GM21737 (cell line): ENCODE results near the gene PLXNB1.
"Not testable (repeated sequence)": the region's sequence is repeated elsewhere in the genome, so short reads cannot be mapped to it uniquely, and the experiment has no call there.

ENCODE experiments used
- ATAC-seq: cut with Tn5 transposase; IDR thresholded peaks from one replicate; pipeline ENCODE4 v1.9.1; 2021; ENCODE audit warnings: mild to moderate bottlenecking, moderate library complexity; ENCODE audit not compliant: unreplicated experiment

PLXNB1 gene

DNA sequence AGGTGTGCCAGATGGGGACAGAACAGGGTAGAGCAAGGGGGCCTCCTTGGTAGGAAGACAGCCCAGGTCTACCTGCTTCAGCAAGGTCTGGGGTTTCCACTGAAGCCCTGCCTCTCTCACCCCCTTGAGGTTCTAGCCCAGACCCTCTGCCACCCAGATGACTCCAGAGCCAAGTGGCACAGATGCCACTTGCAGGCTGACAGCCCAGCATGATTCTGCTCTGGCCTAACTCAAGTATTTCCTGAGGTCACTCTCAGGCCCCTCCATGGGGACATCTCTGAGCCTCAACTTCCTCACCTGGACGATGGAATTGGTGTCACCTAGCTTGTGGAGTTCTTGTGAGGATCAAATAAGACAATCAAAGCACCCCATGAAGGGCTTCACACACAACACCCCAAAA is 23.9 kb downstream of the PLXNB1 start:
- no peak for ATAC-seq

DNA sequence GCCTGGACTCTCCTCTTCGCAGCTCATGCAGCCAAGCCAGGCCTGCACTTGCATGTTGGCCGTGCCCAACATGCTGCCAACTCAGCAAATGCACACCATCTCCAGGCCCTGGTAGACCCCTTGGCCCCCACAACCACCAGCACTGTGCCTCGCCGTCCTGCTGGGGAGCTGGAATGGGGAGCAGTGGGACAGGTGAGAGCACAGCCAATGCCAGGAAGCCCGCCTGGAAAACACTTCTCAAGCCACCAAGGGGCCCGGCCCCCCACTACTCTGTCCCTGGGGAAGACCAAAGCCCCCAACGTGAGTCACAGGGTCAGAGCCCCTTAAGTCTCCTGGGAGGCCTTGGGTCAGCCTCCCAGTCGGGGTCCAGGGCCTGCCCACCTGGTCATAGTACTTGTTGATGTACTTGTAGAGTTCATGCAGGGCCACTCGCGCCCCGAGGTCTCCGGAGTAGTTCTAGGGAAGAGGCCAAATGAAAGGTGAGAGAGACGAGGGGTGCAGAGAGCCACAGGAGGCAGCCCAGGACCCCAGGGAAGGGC is 24.5 kb downstream of the PLXNB1 start:
- ATAC-seq: no peak

DNA sequence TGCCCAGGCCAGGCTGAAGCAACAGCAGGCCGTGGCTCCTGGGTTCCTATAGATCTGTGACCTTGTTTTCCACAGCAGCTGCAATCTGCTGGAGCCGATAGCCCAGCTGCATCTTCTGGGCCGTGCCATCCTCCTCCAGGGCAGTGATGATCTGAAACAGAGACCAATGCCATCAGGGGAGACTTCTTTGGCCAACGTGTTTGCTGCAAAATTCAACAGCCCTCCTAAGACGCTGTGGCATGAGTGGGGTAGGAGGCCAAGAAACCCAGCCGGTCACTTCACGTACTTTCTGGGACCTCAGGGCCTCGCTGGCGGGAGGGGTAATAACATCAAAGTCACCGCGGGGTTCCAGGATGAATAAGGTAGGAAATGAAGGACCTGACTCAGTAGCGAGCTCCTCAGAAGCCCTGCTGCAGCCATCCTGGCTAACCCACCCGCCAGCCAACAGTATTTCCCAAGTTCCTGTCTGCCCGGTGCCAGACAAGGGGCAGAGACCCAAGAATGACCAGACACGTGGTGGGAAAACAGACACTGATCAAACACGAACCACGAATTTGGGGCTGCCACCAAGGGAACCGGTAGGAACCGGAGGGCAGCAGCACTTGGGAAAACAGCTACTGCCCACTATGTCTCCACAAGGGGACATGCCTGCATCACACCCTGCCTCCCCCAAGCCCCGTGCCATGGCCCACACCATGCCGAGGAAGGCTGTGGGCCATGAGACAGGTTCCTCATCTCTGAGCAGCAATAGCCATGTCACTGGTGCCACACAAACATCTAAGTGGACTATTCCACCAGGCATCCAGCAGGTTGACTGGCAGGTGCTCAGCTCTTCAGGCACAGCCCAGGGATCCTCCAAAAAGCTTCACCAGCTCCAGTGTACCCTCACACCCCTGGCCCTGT is 25.2 kb downstream of the PLXNB1 start:
- ATAC-seq: no peak

DNA sequence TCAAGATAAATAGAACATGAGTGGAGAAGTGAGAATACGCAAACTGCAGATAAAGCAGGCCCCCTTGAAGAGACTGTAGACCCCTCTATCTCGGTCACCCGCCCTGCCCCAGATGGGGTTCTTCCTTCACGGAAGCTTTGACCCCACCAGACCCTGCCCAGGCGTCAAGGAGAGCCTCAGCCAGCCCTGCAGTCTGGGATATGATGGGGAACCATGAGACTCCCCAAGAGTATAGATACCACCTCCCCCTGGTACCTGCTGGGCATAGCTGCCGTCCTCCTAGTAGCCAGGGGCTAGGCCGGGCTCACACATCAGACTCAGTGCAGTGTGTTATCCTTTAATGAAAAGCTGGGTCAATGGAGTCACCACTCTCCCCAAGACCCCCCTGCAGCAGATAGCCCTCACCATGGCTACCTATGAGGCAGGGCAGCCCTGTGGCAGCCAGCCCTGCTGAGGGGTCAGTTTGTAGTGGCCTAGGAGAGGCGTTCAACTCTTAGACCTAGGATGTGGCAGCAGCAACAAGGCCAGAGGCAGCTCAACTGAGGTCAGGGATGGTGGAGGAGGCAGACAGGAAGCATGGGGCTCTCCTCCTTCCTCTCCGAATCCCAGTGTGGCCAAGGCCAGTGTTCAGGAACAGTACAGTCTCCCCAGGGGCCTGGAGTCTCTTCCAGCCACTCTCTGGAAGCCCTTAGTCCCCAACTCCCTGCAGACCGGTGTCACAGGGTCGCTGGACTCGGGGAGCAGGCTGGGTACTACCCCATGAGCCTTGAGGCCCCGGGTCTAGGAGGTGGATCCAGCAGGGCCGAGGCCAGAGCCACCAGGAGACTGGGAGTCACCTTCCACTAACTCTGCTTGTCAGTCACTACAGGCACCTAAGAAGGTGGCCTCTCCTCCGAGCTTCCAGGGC is 26.1 kb downstream of the PLXNB1 start:
- ATAC-seq: no peak

DNA sequence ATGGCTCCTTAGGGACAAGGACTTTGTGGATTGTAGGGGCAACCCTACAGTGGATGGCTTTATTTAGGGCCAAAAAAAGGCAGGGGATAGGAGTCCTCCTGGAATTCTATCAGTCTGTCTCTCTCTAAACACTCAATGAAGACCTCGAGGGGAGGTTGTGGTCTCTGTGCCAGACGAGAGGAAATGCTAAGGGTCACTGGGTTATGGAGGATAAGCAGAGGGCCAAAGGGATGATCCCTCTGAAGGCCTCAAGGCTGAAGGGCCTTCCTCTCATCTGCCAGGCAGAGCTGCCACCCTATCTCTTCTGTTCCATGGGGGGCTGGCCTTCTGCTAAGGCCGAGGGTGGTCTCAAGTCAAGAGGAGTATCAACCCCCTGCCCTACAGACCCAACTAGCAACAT is 27.0 kb downstream of the PLXNB1 start:
- ATAC-seq: no peak

DNA sequence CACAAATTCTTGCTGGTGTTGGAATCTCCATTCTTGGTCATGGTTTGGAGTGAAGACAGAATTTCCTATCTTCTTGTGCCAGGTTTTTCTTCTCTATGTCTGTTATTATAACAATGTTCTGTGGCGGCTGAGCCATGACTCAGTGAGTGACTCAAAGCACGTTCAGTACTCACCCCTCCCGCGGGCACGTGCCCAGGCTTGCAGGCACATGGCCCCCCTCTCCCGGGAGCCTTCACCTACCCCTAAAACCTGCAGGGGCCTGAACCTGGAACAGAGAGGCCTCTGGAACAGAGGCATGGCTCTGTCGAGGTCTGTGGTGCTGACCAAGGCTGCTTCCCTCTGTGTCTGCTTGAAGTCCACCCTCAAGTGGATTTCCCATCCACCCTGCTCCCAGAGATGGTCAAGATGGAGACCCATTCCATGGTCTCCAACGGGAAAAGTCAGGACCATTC is 27.6 kb downstream of the PLXNB1 start:
- no peak for ATAC-seq

DNA sequence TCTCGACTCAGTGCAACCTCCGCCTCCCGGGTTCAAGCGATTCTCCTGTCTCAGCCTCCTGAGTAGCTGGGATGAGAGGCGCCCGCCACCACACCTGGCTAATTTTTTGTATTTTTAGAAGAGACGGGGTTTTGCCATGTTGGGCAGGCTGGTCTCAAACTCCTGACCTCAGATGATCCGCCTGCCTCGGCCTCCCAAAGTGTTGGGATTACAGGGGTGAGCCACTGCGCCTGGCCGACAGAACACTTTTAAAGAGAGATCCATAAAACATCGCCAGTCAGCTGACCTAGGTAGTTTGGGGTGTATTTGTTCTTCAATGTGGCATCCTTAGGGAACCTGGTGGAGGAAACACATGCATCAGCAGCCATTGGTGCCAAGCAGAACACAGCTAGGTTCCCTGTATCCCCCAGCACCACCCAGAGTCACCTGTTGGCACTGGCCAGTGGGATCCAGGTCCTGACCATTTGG is 28.4 kb downstream of the PLXNB1 start:
- ATAC-seq: not testable (repeated sequence)

DNA sequence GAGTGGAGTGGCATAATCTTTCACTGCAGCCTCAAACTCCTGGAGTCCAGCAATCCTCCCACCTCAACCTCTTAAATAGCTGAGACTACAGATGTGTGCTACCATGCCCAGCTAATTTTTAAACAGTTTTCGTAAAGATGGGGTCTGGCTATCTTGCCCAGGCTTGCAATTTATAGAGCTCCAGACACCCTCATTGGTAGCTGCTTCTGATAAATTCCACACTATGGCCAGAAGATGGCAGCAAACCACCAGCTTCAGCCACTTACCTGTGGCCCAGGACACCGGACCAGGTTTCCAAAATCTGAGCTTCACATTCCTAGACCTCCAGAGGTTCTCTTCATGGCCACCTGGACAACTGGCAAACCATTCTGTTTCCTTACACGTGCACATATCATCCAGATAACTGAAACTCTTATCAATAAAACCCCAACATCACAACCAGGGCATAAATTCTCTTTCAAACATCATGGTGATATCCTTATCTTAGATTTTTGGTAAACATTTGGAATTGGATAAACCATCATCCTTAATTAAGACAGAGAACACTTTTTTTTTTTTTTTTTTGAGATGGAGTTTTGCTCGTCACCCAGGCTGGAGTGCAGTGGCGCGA is 29.0 kb downstream of the PLXNB1 start:
- no peak for ATAC-seq

DNA sequence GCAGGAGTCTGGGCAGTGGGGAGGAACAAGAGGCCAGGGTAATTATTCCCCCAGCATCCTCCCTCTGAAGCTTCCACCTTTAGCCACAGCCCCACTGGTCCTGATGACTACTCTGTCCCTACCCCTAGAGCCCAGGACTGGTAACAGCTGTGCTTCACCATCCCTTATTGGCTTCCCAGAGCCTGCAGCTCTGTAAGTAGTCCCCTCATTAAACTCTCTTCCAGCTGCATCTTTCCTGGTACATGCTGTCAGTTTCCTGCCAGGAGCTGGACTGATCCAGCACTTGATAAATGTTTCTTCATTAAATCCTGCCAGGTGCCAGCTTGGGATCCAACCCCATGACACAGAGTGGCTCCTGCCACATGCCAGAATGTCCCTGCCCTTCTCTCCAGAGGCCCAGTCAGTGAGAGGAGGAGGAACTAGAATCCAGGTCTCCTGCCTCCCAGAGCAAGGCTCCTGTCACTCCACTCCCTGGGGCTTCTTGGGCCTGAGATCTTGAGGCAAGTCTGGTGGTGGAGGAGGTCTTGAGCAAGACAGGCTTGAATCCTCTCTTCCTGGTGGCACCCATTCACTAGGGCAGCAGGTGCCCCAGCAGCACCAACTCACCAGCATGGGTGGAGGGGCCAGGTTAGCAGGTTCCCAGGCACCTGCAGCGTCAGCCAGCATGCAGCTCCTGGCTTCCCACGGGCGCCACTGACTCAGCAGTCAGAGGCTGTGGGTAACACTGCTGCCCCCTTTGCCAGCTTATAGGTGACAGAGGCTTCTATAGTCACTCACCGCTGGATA is 30.3 kb downstream of the PLXNB1 start:
- ATAC-seq: no peak

DNA sequence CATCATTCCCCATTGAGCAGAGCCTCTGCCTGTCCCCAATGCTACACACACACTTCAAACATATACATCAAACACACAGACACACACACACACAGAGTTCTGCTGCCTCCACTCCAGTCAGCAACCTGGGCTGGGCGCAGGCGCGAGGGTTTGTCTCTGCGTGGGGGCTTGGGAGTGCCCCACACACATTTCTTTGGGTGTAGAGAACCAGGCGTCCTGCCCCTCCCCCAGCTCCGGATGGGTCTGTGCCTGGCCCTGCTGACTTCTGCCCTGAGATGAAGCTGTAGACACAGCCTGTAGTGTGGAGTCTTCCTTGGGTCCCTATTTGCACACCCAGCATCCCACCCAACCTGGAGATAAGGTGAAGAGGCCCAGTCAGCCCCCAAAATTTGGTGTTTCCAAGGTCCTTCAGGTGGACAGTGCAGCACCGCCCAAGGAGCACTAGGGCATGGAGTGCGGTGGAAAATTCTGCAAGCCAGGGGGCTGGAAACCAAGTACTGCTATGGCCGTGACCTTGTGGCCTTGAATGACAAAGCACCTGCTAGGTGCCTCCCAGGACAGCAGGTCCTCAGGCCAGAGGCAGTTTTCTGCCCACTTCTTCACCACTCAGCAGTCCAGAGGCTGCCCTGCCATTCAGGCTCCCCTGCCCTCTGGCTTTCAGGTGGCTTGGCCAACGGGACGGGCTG is 31.0 kb downstream of the PLXNB1 start:
- no peak for ATAC-seq

DNA sequence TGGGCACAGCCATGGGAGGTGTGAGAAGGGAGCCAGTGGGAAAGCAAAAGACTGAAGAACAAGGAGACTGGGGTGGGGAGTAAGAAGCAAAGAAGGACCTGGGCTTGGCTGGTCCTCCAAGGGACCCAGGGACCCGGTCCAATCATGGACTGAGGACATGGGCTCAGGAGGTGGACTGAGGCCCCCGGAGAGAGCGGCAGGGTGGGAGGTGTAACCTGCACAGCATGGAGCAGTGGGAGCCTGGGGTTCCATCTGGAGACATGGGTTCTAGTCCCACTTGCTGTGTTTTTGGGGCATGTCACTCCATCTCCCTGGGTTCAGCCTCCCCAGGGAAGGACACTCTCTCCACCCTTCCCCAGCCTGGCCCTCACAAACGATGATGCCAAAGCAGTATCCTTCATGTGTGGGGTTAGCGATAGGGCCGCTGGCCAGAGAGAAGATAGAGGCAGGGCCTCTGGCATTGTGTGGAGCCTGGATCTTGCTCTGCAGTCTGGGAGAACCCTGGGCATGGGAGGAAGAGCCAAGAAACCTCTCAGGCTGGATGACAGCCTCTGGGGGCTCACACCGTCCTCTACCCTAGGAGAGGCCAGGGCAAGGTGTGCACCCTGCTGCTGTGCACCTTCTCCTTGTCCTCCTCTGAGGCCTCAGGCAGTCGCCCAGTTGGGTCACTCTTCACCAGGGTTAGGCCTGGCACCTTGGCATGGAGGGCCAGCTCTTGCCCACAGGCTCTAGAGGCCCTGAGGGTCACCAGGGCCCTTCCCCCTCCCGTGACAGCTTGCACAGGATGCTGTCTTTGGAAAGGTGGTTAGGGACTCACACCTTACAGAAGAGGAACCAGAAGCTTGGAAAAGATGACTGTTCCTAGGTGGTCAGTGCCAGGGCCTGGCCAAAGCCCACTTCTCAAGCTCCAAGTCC is 31.9 kb downstream of the PLXNB1 start:
- ATAC-seq: no peak

DNA sequence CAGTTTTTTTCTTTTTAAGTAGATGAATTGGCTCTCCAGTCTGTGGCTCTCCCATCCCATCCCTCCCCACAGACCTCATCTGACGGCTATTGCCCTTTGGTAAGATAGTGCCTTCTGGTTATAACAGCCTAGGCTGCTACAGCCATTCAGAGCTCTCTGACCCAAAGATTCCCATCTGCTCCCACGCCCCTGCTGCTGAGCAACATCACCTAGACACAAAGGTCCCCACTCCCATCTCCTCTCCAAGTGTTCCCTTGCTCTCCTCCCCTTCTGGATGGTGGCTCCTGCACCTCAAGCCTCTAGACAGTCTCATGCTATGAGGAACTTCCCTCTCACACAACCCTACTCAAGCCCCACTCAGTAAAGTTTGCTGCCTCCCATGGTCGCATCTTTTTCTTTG is 34.2 kb downstream of the PLXNB1 start:
- no peak for ATAC-seq

DNA sequence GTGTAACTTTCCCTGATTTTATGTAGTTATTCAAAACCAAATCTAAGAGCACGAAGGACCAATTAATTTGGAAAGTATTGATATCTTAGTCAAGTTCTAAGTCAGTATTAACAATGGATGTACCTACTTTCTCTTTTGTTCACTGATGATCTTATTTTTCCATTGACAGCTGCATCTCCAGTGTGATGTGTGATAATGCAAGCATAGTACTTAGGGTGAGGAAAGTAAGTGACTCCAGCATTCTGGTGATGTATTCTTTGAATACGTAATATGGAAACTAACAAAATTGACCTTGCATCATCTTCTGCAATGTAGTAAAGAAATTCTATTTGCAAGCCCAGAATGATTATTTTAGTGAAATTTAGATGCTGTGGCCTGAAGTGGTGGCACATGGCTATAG is 35.5 kb downstream of the PLXNB1 start:
- ATAC-seq: no peak

DNA sequence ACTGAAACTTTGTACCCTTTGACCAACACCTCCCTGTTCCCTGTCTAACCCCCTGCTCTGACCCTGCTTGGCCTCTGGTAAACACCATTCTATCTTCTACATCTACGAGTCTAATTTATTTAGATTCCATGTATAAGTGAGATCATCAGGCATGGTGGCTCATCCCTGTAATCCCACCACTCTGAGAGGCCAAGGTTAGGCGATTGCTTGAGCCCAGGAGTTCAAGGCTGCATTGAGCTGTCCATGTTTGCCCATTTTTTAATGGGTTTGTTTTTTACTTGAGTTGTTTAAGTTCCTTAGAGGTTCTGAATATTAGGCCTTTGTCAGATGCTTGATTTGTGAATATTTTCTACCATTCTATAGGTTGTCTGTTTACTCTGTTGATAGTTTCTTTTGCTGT is 40.9 kb downstream of the PLXNB1 start:
- ATAC-seq: no peak

DNA sequence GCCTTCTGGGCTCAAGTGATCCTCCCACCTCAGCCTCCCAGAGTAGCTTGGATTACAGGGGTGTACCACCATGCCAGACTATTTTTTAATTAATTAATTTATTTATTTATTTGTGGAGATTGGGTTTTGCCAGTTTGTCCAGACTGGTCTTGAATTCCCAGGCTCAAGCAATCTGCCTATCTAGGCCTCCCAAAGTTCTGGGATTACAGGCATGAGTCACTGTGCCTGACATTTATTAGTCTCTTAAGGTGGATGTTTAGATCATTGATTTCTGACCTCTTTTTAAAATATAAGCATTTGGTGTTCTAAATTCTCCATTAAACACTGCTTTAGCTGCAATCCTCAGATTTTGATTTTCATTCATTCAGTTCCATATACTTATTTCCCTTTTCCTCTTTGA is 42.3 kb downstream of the PLXNB1 start:
- no peak for ATAC-seq

DNA sequence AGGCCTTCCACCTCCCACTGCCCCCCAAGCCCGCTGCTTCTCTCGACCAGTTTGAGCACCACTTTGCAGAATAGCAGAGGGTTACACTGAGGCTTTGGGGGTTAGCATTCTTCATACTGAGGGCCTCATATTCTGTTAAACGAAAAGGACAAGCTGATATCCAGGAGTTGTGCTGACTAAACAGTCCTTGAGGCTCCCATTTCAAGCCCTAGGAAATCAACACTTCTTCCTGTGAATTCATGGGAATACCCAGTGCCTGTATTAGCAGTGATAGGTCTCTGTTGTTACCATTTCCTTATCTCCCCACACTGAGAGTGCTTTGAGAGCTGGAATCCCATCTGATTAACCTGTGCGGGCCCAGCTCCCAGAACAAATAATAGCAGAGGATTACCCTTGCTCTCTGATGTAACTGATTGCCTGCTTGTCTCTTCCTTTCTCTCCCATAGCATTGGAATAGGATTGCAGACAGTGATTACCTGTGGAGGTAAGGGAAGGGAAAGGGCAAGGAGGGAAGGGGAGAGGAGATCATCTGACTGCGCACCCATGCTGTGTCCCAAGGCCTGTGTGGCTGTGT is 56.9 kb downstream of the PLXNB1 start:
- ATAC-seq: no peak

DNA sequence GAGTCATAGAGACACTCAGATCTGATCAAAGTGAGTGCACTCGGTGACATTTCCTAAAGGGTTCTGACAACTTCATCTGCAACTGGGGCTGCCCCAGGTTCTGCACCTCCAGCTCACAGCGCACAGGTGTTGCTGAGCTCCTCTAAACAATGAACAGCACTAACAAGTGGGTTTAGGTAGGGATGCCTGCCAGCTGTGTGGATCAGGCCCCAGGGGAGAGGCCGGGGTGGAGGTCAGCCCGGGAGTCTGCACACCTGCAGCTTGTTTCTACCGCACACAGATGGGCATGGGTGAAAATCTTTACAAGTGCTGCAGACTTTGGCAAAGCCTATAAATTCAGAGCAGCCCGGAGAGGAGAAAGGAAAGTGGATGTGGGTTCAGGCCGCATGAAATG is 57.5 kb downstream of the PLXNB1 start:
- no peak for ATAC-seq

DNA sequence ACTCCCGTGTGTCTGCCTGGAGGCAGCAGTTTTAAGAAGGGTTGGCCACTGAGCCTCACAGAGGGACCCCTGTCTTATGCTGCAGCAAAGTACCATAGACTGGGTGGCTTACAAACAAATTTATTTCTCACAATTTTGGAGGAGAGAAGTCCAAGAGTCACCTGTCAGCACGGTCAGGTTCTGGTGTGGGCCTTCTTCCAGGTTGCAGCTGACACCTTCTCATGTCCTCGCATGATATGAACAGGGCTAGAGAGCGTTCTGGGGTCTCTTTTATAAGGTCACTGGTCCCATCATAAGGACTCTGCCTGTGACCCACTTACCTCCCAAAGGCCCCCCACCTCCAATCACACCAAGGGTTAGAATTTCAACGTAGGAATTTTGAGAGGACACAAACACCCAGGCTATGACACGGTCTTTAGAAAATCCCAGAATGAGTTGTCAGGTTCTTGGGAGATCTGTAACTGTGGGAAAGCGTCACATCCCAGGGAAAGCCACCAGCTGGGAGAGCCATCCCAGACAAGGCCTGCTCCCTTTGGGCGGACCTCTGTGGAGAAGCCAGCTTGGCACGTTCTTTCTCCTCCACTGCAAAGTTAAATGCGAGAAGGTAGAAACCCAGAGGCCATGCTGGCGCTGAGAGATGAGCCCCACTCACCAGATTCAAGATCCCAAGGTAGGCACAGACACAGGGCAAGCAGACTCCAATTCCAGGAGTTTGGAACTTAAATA is 58.1 kb downstream of the PLXNB1 start, which contains the start of gene FBXW12:
Gene FBXW12 (plus strand): TSS at position 569 of the 726 bp plus-strand sequence. CDS start 549 bp downstream, outside the sequence.
- no peak for ATAC-seq
